Skeletal muscle cell (primary cell): ENCODE results near the gene MYO5B.

ENCODE experiments used
- DNase-seq: peaks from one replicate; pipeline ENCODE4 v3.0.0-alpha.2; 2010; ENCODE audit warnings: low read depth
- H3K4me3 ChIP-seq: 2 replicates; pipeline ENCODE4 v1.5.1; 2011; ENCODE audit warnings: low read depth, mild to moderate bottlenecking, control low read depth, low read length, moderate library complexity

The MYO5B gene

GRCh38 chr18:50190236-50190635 is 4.7 kb downstream of the MYO5B start:
- no peak overlapping the region for H3K4me3 ChIP-seq
- no peak for DNase-seq

GRCh38 chr18:50189160-50189559 is 5.8 kb downstream of the MYO5B start:
- H3K4me3 ChIP-seq, result no peak overlapping the region
- no peak for DNase-seq

GRCh38 chr18:50188652-50189051 is 6.3 kb downstream of the MYO5B start:
- no peak overlapping the region for H3K4me3 ChIP-seq
- DNase-seq, result no peak

GRCh38 chr18:50187659-50188058 is 7.3 kb downstream of the MYO5B start:
- no peak for DNase-seq
- H3K4me3 ChIP-seq, result no peak overlapping the region

- no peak for DNase-seq
- H3K4me3 ChIP-seq, result no peak overlapping the region
Observed at GRCh38 chr18:50186385-50186784, 8.6 kb downstream of the MYO5B start.

- peak; percentile 17 for DNase-seq
- no peak overlapping the region for H3K4me3 ChIP-seq
Observed at GRCh38 chr18:50183556-50183955, 11.4 kb downstream of the MYO5B start.

- no peak for DNase-seq
- H3K4me3 ChIP-seq, result no peak overlapping the region
Observed at GRCh38 chr18:50182511-50182910, 12.4 kb downstream of the MYO5B start.

GRCh38 chr18:50181590-50181989 is 13.4 kb downstream of the MYO5B start:
- no peak for DNase-seq
- no peak overlapping the region for H3K4me3 ChIP-seq

- H3K4me3 ChIP-seq, result no peak overlapping the region
- no peak for DNase-seq
Observed at GRCh38 chr18:50179465-50179864, 15.5 kb downstream of the MYO5B start.

GRCh38 chr18:50177294-50177992 is 17.5 kb downstream of the MYO5B start:
- DNase-seq, result no peak
- no peak overlapping the region for H3K4me3 ChIP-seq

- H3K4me3 ChIP-seq, result no peak overlapping the region
- no peak for DNase-seq
Observed at GRCh38 chr18:50172367-50172766, 22.6 kb downstream of the MYO5B start.

- no peak overlapping the region for H3K4me3 ChIP-seq
- no peak for DNase-seq
Observed at GRCh38 chr18:50171406-50171805, 23.5 kb downstream of the MYO5B start.

- DNase-seq, result no peak
Observed at GRCh38 chr18:50170004-50170403, 24.9 kb downstream of the MYO5B start.

GRCh38 chr18:50169149-50169548 is 25.8 kb downstream of the MYO5B start:
- H3K4me3 ChIP-seq, result no peak overlapping the region
- no peak for DNase-seq

More at GRCh38 chr18:50170004-50170403, 24.9 kb downstream of the MYO5B start:
- H3K4me3 ChIP-seq, result no peak overlapping the region

GRCh38 chr18:50167966-50168365 is 27.0 kb downstream of the MYO5B start:
- no peak for DNase-seq
- no peak overlapping the region for H3K4me3 ChIP-seq

GRCh38 chr18:50166901-50167300 is 28.0 kb downstream of the MYO5B start:
- H3K4me3 ChIP-seq, result no peak overlapping the region
- DNase-seq, result no peak

- H3K4me3 ChIP-seq, result no peak overlapping the region
- no peak for DNase-seq
Observed at GRCh38 chr18:50163505-50163904, 31.4 kb downstream of the MYO5B start.

- H3K4me3 ChIP-seq, result no peak overlapping the region
Observed at GRCh38 chr18:50162486-50163304, 32.3 kb downstream of the MYO5B start.

GRCh38 chr18:50161597-50162205 is 33.2 kb downstream of the MYO5B start:
- no peak overlapping the region for H3K4me3 ChIP-seq
- no peak for DNase-seq

More at GRCh38 chr18:50162486-50163304, 32.3 kb downstream of the MYO5B start:
- DNase-seq, result no peak

- H3K4me3 ChIP-seq, result no peak overlapping the region
- no peak for DNase-seq
Observed at GRCh38 chr18:50159654-50160046, 35.3 kb downstream of the MYO5B start.
